Measurements from ENCODE around the gene CRHR1.

Gene CRHR1

DNA sequence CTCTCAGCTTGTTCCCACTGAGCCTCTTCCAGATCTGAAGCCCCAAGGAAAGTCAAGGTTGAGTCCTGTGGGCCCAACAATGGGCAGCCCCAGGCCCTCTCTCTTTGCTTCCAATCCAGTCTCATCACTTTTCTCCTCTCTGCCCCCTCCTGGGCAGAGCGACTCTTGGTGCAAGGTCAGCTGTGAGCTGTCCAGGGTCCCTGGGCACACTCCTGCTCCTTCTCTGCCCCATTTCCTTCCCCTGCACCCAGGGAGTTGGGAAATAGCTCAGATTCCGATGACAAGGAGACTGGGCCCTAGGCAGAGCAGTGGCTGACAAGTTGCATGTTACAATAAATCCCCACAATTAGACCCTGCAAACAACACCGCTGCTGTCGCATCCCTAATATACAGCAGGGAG, 16.1 kb upstream of the CRHR1 start:
- no peak for DNase-seq (ENCODE audit: low read depth in 1 of 2, low spot score in 1 of 2)
- no peak overlapping the region for H3K4me3 ChIP-seq (replicated peaks; ENCODE audit: insufficient read depth, low read length)
- no peak for TF ChIP-seq GABPA (IDR thresholded peaks at IDR 0.05; ENCODE audit: low read depth)
- TF ChIP-seq, protein P1, sequence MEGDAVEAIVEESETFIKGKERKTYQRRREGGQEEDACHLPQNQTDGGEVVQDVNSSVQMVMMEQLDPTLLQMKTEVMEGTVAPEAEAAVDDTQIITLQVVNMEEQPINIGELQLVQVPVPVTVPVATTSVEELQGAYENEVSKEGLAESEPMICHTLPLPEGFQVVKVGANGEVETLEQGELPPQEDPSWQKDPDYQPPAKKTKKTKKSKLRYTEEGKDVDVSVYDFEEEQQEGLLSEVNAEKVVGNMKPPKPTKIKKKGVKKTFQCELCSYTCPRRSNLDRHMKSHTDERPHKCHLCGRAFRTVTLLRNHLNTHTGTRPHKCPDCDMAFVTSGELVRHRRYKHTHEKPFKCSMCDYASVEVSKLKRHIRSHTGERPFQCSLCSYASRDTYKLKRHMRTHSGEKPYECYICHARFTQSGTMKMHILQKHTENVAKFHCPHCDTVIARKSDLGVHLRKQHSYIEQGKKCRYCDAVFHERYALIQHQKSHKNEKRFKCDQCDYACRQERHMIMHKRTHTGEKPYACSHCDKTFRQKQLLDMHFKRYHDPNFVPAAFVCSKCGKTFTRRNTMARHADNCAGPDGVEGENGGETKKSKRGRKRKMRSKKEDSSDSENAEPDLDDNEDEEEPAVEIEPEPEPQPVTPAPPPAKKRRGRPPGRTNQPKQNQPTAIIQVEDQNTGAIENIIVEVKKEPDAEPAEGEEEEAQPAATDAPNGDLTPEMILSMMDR (IDR thresholded peaks at IDR 0.05; ENCODE audit: insufficient read depth, low read length) = no peak
- TF ChIP-seq, protein P2, sequence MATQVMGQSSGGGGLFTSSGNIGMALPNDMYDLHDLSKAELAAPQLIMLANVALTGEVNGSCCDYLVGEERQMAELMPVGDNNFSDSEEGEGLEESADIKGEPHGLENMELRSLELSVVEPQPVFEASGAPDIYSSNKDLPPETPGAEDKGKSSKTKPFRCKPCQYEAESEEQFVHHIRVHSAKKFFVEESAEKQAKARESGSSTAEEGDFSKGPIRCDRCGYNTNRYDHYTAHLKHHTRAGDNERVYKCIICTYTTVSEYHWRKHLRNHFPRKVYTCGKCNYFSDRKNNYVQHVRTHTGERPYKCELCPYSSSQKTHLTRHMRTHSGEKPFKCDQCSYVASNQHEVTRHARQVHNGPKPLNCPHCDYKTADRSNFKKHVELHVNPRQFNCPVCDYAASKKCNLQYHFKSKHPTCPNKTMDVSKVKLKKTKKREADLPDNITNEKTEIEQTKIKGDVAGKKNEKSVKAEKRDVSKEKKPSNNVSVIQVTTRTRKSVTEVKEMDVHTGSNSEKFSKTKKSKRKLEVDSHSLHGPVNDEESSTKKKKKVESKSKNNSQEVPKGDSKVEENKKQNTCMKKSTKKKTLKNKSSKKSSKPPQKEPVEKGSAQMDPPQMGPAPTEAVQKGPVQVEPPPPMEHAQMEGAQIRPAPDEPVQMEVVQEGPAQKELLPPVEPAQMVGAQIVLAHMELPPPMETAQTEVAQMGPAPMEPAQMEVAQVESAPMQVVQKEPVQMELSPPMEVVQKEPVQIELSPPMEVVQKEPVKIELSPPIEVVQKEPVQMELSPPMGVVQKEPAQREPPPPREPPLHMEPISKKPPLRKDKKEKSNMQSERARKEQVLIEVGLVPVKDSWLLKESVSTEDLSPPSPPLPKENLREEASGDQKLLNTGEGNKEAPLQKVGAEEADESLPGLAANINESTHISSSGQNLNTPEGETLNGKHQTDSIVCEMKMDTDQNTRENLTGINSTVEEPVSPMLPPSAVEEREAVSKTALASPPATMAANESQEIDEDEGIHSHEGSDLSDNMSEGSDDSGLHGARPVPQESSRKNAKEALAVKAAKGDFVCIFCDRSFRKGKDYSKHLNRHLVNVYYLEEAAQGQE (IDR thresholded peaks at IDR 0.05; ENCODE audit: insufficient replicate concordance, low read depth) = peak; percentile 81
- TF ChIP-seq SPI1 (IDR thresholded peaks at IDR 0.05; ENCODE audit: borderline replicate concordance, low read depth) = no peak
- peaks cover 2% of the 10 kb centered on the region for H3K27me3 ChIP-seq (ENCODE audit: insufficient read depth, poor library complexity, severe bottlenecking)
- no peak overlapping the region for H3K27ac ChIP-seq (replicated peaks)

DNA sequence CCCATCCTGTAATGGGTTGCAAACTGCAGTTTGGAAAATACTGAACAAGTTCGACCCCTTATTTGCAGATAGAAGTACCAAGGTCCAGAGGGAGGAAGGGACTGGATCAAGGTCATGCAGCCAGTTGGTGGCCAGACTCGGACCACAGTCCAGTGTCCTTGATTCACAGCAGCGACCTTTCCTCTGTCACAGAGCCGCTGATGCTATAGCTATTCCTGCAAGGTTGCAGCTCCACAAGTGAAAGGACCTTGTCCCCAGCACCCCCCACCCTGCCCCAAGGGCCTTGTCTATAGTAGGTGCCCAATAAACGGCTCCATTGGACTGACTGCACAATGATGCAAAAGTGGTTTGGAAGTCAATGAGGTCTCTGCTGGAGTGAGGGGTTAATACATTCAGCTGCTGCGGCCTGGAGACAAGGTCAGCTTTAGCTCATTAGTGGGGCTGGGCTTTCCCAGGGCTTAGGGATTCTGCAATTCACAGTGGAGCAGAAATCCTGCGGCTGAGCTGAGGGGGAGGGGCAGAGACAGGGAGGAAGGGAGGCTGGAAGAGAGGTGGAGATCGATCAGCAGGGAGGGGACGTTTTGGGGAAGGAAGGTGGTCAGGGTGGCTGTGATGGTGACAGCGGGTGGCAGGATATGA, 13.4 kb upstream of the CRHR1 start:
- Histone ChIP-seq H3K27ac (replicated peaks) (no peak overlapping the region), H3K27me3 (ENCODE audit: insufficient read depth, poor library complexity, severe bottlenecking) (peaks cover 2% of the 10 kb centered on the region), H3K4me3 (replicated peaks; ENCODE audit: insufficient read depth, low read length) (no peak overlapping the region)
- DNase-seq (ENCODE audit: low read depth in 1 of 2, low spot score in 1 of 2) = no peak
- TF ChIP-seq, protein P1 (IDR thresholded peaks at IDR 0.05; ENCODE audit: insufficient read depth, low read length) = no peak
- no peak for TF ChIP-seq GABPA (IDR thresholded peaks at IDR 0.05; ENCODE audit: low read depth)
- TF ChIP-seq, protein P2 (IDR thresholded peaks at IDR 0.05; ENCODE audit: insufficient replicate concordance, low read depth) = no peak
- no peak for TF ChIP-seq SPI1 (IDR thresholded peaks at IDR 0.05; ENCODE audit: borderline replicate concordance, low read depth)
- TF ChIP-seq POLR2AphosphoS5 (IDR thresholded peaks at IDR 0.05; ENCODE audit: low read depth) = no peak

DNA sequence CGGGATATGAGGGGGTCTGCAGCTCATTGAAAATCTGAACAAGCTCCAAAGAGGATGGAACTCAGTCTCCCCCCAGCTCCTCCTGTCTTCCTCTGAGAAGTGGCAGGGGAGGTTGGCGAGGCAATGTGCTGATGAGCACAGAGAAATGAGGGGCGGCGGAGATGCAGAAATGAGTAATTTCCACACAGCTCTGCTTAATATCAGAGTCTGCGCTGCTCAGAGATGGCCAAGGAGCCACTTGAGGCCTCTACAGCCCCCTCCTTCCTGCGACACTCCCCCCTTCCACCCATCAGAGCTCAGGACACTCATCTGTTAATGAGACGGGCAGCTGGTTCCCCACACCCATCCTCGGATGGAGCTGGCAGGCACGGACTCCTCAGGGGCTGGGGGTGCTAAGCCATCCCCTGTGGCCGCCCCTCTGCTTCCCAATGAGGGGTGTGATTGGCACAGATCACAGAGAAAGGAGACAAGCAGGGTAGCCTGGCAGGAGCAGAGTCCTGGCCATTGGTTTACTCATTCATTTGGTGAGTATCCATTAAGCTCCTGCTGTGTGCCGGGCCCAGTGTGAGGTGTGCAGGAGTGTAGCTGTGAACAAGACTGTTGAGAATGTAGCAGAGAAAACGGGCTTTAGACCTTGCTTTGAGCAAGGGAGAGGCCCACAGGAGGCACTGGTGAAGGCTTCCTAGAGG, 12.7 kb upstream of the CRHR1 start:
- Histone ChIP-seq H3K27ac (replicated peaks) (no peak overlapping the region), H3K27me3 (ENCODE audit: insufficient read depth, poor library complexity, severe bottlenecking) (peaks cover 2% of the 10 kb centered on the region), H3K4me3 (replicated peaks; ENCODE audit: insufficient read depth, low read length) (no peak overlapping the region)
- DNase-seq (ENCODE audit: low read depth in 1 of 2, low spot score in 1 of 2) = no peak
- TF ChIP-seq, protein P1 (IDR thresholded peaks at IDR 0.05; ENCODE audit: insufficient read depth, low read length) = no peak
- TF ChIP-seq, protein P2 (IDR thresholded peaks at IDR 0.05; ENCODE audit: insufficient replicate concordance, low read depth) = no peak
- TF ChIP-seq SPI1 (IDR thresholded peaks at IDR 0.05; ENCODE audit: borderline replicate concordance, low read depth) (no peak), POLR2AphosphoS5 (IDR thresholded peaks at IDR 0.05; ENCODE audit: low read depth) (no peak), GABPA (IDR thresholded peaks at IDR 0.05; ENCODE audit: low read depth) (no peak)

Data from HL-60 (cell line).